GM06990 (cell line): ENCODE results near the gene CCDC39.

Experiments
- DNase-seq: peaks from one replicate; pipeline ENCODE4 v3.0.0-alpha.2; 2011; ENCODE audit not compliant: insufficient read length; ENCODE audit errors: extremely low read depth
- H3K27me3 ChIP-seq: replicated peaks from 2 replicates; pipeline ENCODE4 v1.6.0; 2011; ENCODE audit warnings: low read length; ENCODE audit not compliant: control insufficient read depth, insufficient read depth
- H3K36me3 ChIP-seq: 2 replicates; pipeline ENCODE4 v1.5.1; 2011; ENCODE audit warnings: low read length; ENCODE audit not compliant: control insufficient read depth, insufficient read depth
- H3K4me3 ChIP-seq: replicated peaks from 2 replicates; pipeline ENCODE4 v1.5.1; 2011; ENCODE audit warnings: low read depth, mild to moderate bottlenecking, control low read depth, low read length
- TF ChIP-seq, protein P1 (sequence below): IDR thresholded peaks from 2 replicates; pipeline ENCODE4 v1.5.1; 2011; ENCODE audit warnings: low read length, control low read depth, mild to moderate bottlenecking, inconsistent platforms; ENCODE audit not compliant: insufficient read depth, poor library complexity, severe bottlenecking

The CCDC39 gene

DNA sequence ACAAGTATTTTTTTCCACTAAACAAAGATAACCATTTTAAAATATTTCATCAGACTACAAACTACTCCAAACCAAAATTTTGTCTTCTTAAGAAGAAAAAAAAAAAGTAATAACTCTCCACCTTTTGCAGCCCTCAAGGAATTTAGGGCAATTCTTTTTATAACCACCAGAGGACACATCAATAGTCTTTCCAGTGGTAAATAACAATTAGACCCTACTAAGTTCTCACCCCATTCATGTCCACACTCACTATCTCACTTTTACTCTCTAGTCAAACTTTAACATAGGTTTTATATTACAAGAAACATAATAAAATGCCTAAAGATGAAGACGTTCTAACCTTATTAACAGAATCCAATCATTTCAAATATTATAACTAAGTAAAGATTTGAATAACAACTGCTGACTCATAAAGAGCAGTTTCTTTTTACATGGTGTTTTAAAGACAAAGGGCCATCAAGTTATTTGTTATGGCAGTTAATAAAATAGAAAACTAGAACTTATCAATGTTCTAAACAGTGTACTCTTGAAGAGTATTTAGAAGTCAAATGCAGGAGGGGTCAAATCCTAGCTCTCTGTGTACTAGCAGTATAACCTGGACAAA, 33.0 kb downstream of the CCDC39 start:
- Histone ChIP-seq H3K27me3 (no peaks in the 10 kb centered on the region), H3K4me3 (no peak overlapping the region), H3K36me3 (no peaks in the 10 kb centered on the region)
- DNase-seq = no peak
- TF ChIP-seq, protein P1, sequence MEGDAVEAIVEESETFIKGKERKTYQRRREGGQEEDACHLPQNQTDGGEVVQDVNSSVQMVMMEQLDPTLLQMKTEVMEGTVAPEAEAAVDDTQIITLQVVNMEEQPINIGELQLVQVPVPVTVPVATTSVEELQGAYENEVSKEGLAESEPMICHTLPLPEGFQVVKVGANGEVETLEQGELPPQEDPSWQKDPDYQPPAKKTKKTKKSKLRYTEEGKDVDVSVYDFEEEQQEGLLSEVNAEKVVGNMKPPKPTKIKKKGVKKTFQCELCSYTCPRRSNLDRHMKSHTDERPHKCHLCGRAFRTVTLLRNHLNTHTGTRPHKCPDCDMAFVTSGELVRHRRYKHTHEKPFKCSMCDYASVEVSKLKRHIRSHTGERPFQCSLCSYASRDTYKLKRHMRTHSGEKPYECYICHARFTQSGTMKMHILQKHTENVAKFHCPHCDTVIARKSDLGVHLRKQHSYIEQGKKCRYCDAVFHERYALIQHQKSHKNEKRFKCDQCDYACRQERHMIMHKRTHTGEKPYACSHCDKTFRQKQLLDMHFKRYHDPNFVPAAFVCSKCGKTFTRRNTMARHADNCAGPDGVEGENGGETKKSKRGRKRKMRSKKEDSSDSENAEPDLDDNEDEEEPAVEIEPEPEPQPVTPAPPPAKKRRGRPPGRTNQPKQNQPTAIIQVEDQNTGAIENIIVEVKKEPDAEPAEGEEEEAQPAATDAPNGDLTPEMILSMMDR = peak; percentile 33

DNA sequence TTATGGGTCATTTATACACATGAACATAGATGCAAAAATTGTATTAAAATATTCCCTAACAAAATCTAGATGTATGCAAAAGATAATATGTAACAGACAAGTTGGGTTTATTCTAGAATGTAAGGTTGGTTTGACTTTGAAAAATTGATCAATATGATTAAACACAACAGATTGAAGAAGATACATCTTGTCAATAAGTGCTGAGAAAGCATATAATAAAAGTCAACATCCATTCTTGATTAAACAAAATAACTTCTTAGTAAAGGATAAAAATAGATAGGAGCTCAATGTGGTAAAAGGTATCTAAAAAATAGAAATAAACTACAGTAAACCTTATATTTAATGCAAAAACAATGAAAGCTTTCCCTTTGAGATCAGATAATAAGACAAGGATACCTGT, 38.3 kb downstream of the CCDC39 start:
- Histone ChIP-seq H3K4me3 (no peak overlapping the region), H3K36me3 (no peaks in the 10 kb centered on the region), H3K27me3 (no peaks in the 10 kb centered on the region)
- TF ChIP-seq, protein P1 = no peak
- DNase-seq = no peak

DNA sequence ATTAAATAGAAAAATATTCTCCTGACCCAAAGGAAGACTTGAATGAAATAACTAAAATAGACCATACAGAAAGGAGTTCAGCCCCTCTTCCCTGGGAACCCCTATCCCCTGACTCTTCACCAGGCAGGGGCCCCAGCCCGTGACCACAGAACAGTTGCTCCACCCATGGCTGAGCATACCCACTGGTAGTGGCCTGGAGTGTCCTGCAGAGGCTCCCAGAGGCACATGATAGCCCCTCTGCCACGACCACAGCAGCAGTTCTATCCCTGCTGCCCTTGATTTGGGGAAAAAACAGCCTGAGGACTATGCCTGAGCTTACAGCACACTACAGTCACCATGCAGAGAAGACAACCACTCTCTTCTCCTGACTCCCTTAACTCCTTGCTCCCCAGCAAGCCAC, 45.6 kb downstream of the CCDC39 start:
- TF ChIP-seq, protein P1 = peak; percentile 30
- no peak overlapping the region for H3K4me3 ChIP-seq
- no peaks in the 10 kb centered on the region for H3K27me3 ChIP-seq
- DNase-seq = no peak
- no peaks in the 10 kb centered on the region for H3K36me3 ChIP-seq

DNA sequence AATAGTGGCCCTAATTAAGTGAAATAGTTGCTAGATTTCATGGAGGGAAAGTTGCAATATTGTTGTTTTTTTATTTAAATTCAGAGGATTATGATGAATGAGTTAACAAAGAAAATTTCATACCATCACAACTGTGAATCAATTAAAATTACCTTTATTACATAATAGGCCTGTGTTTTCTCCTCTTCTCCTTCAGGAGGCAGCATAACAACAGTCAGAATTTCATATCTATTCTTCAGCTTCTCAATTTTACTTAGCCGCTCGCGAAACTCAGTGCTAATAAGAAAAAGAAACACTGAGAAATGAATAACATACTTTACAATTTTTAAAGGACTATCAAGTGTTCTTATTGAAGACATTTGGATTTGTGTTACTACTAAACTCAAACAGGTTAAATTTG, 48.0 kb downstream of the CCDC39 start:
- Histone ChIP-seq H3K36me3 (peaks cover 1% of the 10 kb centered on the region), H3K27me3 (no peaks in the 10 kb centered on the region), H3K4me3 (no peak overlapping the region)
- DNase-seq = no peak
- TF ChIP-seq, protein P1 = peak; percentile 31

DNA sequence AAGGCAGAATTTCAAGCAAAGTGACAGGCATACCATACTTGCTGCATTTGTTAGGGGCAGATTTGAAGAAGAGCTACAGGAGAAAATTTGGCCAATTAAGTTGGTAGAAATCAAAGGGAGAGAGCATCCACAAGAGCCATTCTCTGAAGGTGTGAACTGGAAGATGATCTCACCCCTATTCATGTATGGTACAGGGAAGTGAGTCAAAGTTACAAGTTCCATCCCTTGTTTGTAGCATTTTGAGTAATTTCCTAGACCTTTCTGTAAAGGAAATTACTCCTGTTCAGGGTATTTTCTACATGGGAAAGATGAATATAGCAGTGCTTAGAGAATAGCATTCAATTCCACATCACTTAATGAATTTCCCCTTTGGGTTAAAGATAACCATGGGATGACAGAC, 48.9 kb downstream of the CCDC39 start:
- peaks cover 2% of the 10 kb centered on the region for H3K36me3 ChIP-seq
- H3K27me3 ChIP-seq = no peaks in the 10 kb centered on the region
- DNase-seq = no peak
- TF ChIP-seq, protein P1 = no peak
- no peak overlapping the region for H3K4me3 ChIP-seq

DNA sequence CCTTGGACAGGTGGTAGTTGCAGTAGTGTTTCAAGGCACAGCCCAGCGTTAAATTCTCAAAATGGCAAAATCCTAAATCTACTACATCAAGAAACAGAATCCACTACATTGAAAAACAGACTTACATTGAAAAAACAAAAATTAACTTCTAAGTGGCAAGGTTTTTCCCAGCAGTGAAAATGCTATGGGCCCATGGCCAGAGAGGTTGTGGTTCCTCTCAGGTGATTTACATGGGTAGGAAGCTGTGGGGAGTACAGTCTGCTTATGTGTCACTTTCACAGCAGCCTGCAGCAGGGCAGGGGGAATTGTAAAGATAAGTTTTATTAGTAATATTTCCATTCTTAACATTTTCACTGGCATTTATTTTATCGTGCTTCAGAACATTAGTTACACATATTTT, 52.4 kb downstream of the CCDC39 start:
- Histone ChIP-seq H3K4me3 (no peak overlapping the region), H3K27me3 (no peaks in the 10 kb centered on the region), H3K36me3 (peaks cover 2% of the 10 kb centered on the region)
- no peak for DNase-seq
- TF ChIP-seq, protein P1 = no peak
